CD14-positive monocyte (primary cell): Measurements from ENCODE around the gene MYH7B. TPM values are rescaled to one million over a fixed set of nuclear protein-coding genes. Genes with fewer than 3 reads are reported as not detected.

ENCODE experiments used
- DNase-seq, 3 donors: peaks; one replicate each; pipeline ENCODE4 v3.0.0-alpha.2; 2011 to 2022
- H2AFZ ChIP-seq: 2 replicates; pipeline ENCODE4 v1.6.0; 2012; ENCODE audit warnings: mild to moderate bottlenecking, low read depth, low read length, inconsistent platforms; ENCODE audit not compliant: insufficient read depth, poor library complexity, severe bottlenecking
- H3K27ac ChIP-seq, 2 donors: 1 replicate in 1 of 2; 2 replicates in 1 of 2; pipeline ENCODE4 v1.5.1; 2012 to 2013; ENCODE audit warnings: low read length in 2 of 2, control low read depth in 1 of 2, inconsistent platforms in 1 of 2, low read depth in 1 of 2, mild to moderate bottlenecking in 1 of 2
- H3K27me3 ChIP-seq, 2 donors: one replicate each; pipeline versions ENCODE4 v1.6.0 to v1.6.1; 2011 to 2013; ENCODE audit warnings: low read length in 2 of 2; ENCODE audit not compliant: control insufficient read depth in 2 of 2, insufficient read depth in 2 of 2
- H3K36me3 ChIP-seq, 2 donors: replicated peaks in 1 of 2; 1 replicate in 1 of 2; 2 replicates in 1 of 2; pipeline versions ENCODE4 v1.5.1 to v1.6.1; 2012 to 2013; ENCODE audit warnings: low read length in 2 of 2, control low read depth in 1 of 2, inconsistent platforms in 1 of 2, mild to moderate bottlenecking in 1 of 2; ENCODE audit not compliant: insufficient read depth in 2 of 2, control insufficient read depth in 1 of 2
- H3K4me1 ChIP-seq, 2 donors: 1 replicate in 1 of 2; 2 replicates in 1 of 2; pipeline versions ENCODE4 v1.5.1 to v1.6.1; 2012 to 2013; ENCODE audit warnings: low read length in 2 of 2, control low read depth in 1 of 2, inconsistent platforms in 1 of 2, mild to moderate bottlenecking in 1 of 2, moderate library complexity in 1 of 2; ENCODE audit not compliant: insufficient read depth in 2 of 2, control insufficient read depth in 1 of 2
- H3K4me2 ChIP-seq: replicated peaks from 2 replicates; pipeline ENCODE3; 2012; ENCODE audit warnings: low read length, moderate library complexity, mild to moderate bottlenecking; ENCODE audit not compliant: poor library complexity, severe bottlenecking; ENCODE audit errors: extremely low read depth
- H3K4me3 ChIP-seq, 3 experiments: fragments of 200-600 bp in 1 of 3; sonication (generic) in 1 of 3; replicated peaks in 1 of 3; 1 replicate in 2 of 3; 2 replicates in 1 of 3; pipeline ENCODE4 v1.5.1; 2011 to 2013; ENCODE audit warnings: low read length in 3 of 3, mild to moderate bottlenecking in 3 of 3, control low read depth in 2 of 3, low read depth in 2 of 3, inconsistent platforms in 1 of 3, moderate library complexity in 1 of 3
- H3K79me2 ChIP-seq: 2 replicates; pipeline ENCODE4 v1.6.0; 2012; ENCODE audit warnings: mild to moderate bottlenecking, control low read depth, inconsistent platforms, low read length, moderate library complexity; ENCODE audit not compliant: insufficient read depth
- H3K9ac ChIP-seq: 2 replicates; pipeline ENCODE4 v1.6.0; 2017; ENCODE audit warnings: low read length, mild to moderate bottlenecking; ENCODE audit not compliant: insufficient read depth, poor library complexity, severe bottlenecking
- H3K9me3 ChIP-seq, 2 donors: replicated peaks in 1 of 2; 1 replicate in 1 of 2; 2 replicates in 1 of 2; pipeline versions ENCODE4 v1.5.1 to v1.6.1; 2012 to 2013; ENCODE audit warnings: low read length in 2 of 2, control low read depth in 1 of 2; ENCODE audit not compliant: control insufficient read depth in 1 of 2, insufficient read depth in 1 of 2
- H4K20me1 ChIP-seq: 2 replicates; pipeline ENCODE4 v1.6.0; 2012; ENCODE audit warnings: mild to moderate bottlenecking, low read length, control low read depth, moderate library complexity; ENCODE audit not compliant: insufficient read depth
- H3K27ac Mint-ChIP-seq, 7 donors: one replicate each; pipeline ENCODE4 v1.8.0; 2020; ENCODE audit warnings: mild to moderate bottlenecking in 7 of 7, mixed read lengths in 7 of 7, moderate library complexity in 6 of 7, inconsistent platforms in 2 of 7
- H3K27me3 Mint-ChIP-seq, 3 donors: one replicate each; pipeline ENCODE4 v1.8.0; 2021 to 2022; ENCODE audit warnings: low read depth in 3 of 3, mild to moderate bottlenecking in 3 of 3, mixed read lengths in 3 of 3, moderate library complexity in 3 of 3, inconsistent platforms in 1 of 3
- H3K36me3 Mint-ChIP-seq, 2 donors: one replicate each; pipeline ENCODE4 v1.8.0; 2020; ENCODE audit warnings: mixed read lengths in 2 of 2, inconsistent platforms in 1 of 2, mild to moderate bottlenecking in 1 of 2
- H3K4me1 Mint-ChIP-seq: one replicate; pipeline ENCODE4 v1.8.0; 2020; ENCODE audit warnings: mild to moderate bottlenecking, mixed read lengths
- H3K4me3 Mint-ChIP-seq, 2 donors: one replicate each; pipeline ENCODE4 v1.8.0; 2020; ENCODE audit warnings: mild to moderate bottlenecking in 2 of 2, mixed read lengths in 2 of 2, moderate library complexity in 1 of 2
- H3K9me3 Mint-ChIP-seq, 7 donors: one replicate each; pipeline ENCODE4 v1.8.0; 2020 to 2022; ENCODE audit warnings: mixed read lengths in 7 of 7, mild to moderate bottlenecking in 6 of 7, moderate library complexity in 6 of 7, inconsistent platforms in 2 of 7
- CTCF ChIP-seq: fragments of 200-600 bp; IDR thresholded peaks from one replicate; pipeline ENCODE4 v1.8.0; 2022; ENCODE audit warnings: antibody characterized with exemption, mild to moderate bottlenecking
- WGBS: methylation state at CpG from one replicate; pipeline ENCODE4 v1.1.5; 2013; ENCODE audit warnings: missing lambda C conversion rate; ENCODE audit not compliant: insufficient coverage; 5-methylcytosine and 5-hydroxymethylcytosine counted together
- intact Hi-C, 2 donors: fragments of 100-400 bp; cut with micrococcal nuclease; formaldehyde crosslinking; loops; one replicate each; pipeline versions ENCODE4 v1.15.0 to v1.15.1; 2023
- polyA plus RNA-seq, 3 donors: library from polyadenylated mRNA; depleted of rRNA in 1 of 3; unstranded in 2 of 3; stranded (reverse) in 1 of 3; fragments of 300-500 nt in 2 of 3; fragments of >200 nt in 1 of 3; fragmentation: Illumina TruSeq in 2 of 3; gene quantifications; 1 replicate in 2 of 3; 2 replicates in 1 of 3; pipeline ENCODE4 v1.2.3, GENCODE V29; 2012 to 2021

MYH7B gene
- polyA plus RNA-seq, 3 donors, result 0.75 TPM; not detected in 2

DNA sequence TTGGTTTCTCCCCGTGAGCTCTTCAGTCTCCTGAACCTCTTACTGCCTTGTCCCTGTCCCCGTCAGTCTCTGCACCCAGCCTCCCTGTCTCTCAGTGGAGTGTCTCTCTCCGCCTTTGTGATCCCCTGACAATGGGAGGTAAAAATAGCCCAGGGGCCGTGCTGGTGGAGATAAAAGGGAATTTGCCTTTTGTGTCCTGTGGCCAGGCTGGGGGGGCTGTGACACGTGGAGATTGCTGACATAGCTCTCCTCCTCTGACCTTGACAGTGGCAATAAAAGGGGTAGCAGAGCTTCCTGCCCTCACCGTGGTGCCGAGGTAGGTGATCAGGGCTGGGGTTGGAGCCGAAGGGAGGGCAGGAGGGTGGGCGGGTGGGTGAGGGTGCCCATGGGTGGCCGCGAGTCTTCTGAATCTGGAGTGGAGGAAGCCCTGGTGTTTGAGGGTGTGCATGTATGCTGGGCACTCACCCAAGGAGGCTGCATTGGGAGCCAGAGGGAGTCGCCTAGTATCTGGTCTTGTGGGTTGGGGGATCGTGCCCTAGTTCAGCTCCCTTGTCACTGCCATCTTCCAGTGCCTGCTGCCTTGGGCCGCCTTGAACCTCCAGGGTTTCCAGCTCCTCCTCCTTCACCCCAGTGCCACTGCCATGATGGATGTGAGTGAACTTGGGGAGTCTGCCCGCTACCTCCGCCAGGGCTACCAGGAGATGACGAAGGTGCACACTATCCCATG is 21.9 kb downstream of the MYH7B start:
- H3K4me1 ChIP-seq, result no peaks in the 10 kb centered on the region
- peaks cover 3 to 6% (median 5%) of the 10 kb centered on the region in 3 donors for H3K27me3 Mint-ChIP-seq
- H3K36me3 ChIP-seq, result no peaks in the 10 kb centered on the region
- H3K4me3 ChIP-seq, result no peak overlapping the region
- H3K27me3 ChIP-seq, result no peaks in the 10 kb centered on the region
- no peaks in the 10 kb centered on the region for H3K36me3 Mint-ChIP-seq
- no peaks in the 10 kb centered on the region for H3K9me3 ChIP-seq
- H3K4me1 Mint-ChIP-seq, result no peaks in the 10 kb centered on the region
- no peak for TF ChIP-seq CTCF
- no peaks in the 10 kb centered on the region for H3K9me3 Mint-ChIP-seq
- no peaks in the 10 kb centered on the region for H3K79me2 ChIP-seq
- no peak overlapping the region for H3K27ac ChIP-seq
- H2AFZ ChIP-seq, result no peak overlapping the region
- H4K20me1 ChIP-seq, result no peaks in the 10 kb centered on the region
- H3K4me2 ChIP-seq, result no peak overlapping the region
- DNase-seq, result no peak
- intact Hi-C loops, result no loop called here
- WGBS, result 39% methylated on average over 3 of the region's 17 CpGs
- no peak overlapping the region for H3K4me3 Mint-ChIP-seq
- no peak overlapping the region for H3K9ac ChIP-seq
- peak overlapping the region in 1 of 7 donors; percentile 38 for H3K27ac Mint-ChIP-seq

GRCh38 chr20:34978092-34978744 is 22.6 kb downstream of the MYH7B start:
- 96% methylated on average over 6 of the region's 10 CpGs for WGBS
- no peaks in the 10 kb centered on the region for H3K4me1 ChIP-seq
- intact Hi-C loops, result no loop called here
- no peaks in the 10 kb centered on the region for H3K79me2 ChIP-seq
- H3K36me3 ChIP-seq, result no peaks in the 10 kb centered on the region
- H3K4me2 ChIP-seq, result no peak overlapping the region
- no peaks in the 10 kb centered on the region for H3K36me3 Mint-ChIP-seq
- no peak for DNase-seq
- H3K27ac ChIP-seq, result no peak overlapping the region
- no peak overlapping the region for H3K4me3 Mint-ChIP-seq
- H2AFZ ChIP-seq, result no peak overlapping the region
- TF ChIP-seq CTCF, result no peak
- no peak overlapping the region for H3K27ac Mint-ChIP-seq
- no peak overlapping the region for H3K9ac ChIP-seq
- H3K4me3 ChIP-seq, result no peak overlapping the region
- H3K4me1 Mint-ChIP-seq, result no peaks in the 10 kb centered on the region
- no peaks in the 10 kb centered on the region for H3K27me3 ChIP-seq
- H3K9me3 ChIP-seq, result no peaks in the 10 kb centered on the region
- no peaks in the 10 kb centered on the region for H3K9me3 Mint-ChIP-seq
- no peaks in the 10 kb centered on the region for H4K20me1 ChIP-seq
- H3K27me3 Mint-ChIP-seq, result peaks cover 5 to 7% (median 7%) of the 10 kb centered on the region in 3 donors
